Stimulated activated CD4-positive, alpha-beta T cell treated with anti-CD3 and anti-CD28 coated beads, Interleukin-4, amount 100 ng/mL, for 24 hours (primary cell): ENCODE results near the gene WDR43.
A peak's percentile ranks its signal among the peaks of the same experiment; 100 is the strongest.

Experiments
- DNase-seq: peaks from one replicate; pipeline ENCODE4 v3.0.0-alpha.2; 2020

WDR43 gene

GRCh38 chr2:28894470-28895188 is at the start of gene WDR43:
WDR43 (plus strand) TSS chr2:28894667; CDS start chr2:28894699, 32 bp downstream.
- peak; percentile 97 for DNase-seq

GRCh38 chr2:28855193-28855592 is 39.3 kb upstream of the WDR43 start:
- DNase-seq: no peak

- no peak for DNase-seq
Observed at GRCh38 chr2:28855977-28856376, 38.5 kb upstream of the WDR43 start.

GRCh38 chr2:28868611-28869010 is 25.9 kb upstream of the WDR43 start:
- DNase-seq: no peak

- DNase-seq: peak; percentile 26
Observed at GRCh38 chr2:28869494-28870145, 24.8 kb upstream of the WDR43 start.

GRCh38 chr2:28870146-28870891 is 24.1 kb upstream of the WDR43 start, which contains the start of gene TRMT61B:
TRMT61B (minus strand) TSS chr2:28870309; CDS start chr2:28870277, 32 bp downstream.
- DNase-seq: peak; percentile 97

- DNase-seq: no peak
Observed at GRCh38 chr2:28871620-28872019, 22.8 kb upstream of the WDR43 start.

GRCh38 chr2:28880193-28880592 is 14.3 kb upstream of the WDR43 start:
- no peak for DNase-seq

GRCh38 chr2:28893488-28893887 is 979 bp upstream of the WDR43 start:
- DNase-seq: no peak

GRCh38 chr2:28895189-28895893 is 874 bp downstream of the WDR43 start:
- DNase-seq: peak; percentile 58

- DNase-seq: no peak
Observed at GRCh38 chr2:28896906-28897305, 2.4 kb downstream of the WDR43 start.

- DNase-seq: no peak
Observed at GRCh38 chr2:28898048-28898447, 3.6 kb downstream of the WDR43 start.

- DNase-seq: no peak
Observed at GRCh38 chr2:28901202-28901601, 6.7 kb downstream of the WDR43 start.

- DNase-seq: no peak
Observed at GRCh38 chr2:28901841-28902240, 7.4 kb downstream of the WDR43 start.

GRCh38 chr2:28902584-28902983 is 8.1 kb downstream of the WDR43 start:
- no peak for DNase-seq

GRCh38 chr2:28904295-28904694 is 9.8 kb downstream of the WDR43 start:
- no peak for DNase-seq

- no peak for DNase-seq
Observed at GRCh38 chr2:28904802-28905457, 10.5 kb downstream of the WDR43 start.

GRCh38 chr2:28905533-28905932 is 11.1 kb downstream of the WDR43 start:
- no peak for DNase-seq

- no peak for DNase-seq
Observed at GRCh38 chr2:28906376-28906775, 11.9 kb downstream of the WDR43 start.

- no peak for DNase-seq
Observed at GRCh38 chr2:28906821-28907220, 12.4 kb downstream of the WDR43 start.

GRCh38 chr2:28908172-28908571 is 13.7 kb downstream of the WDR43 start:
- DNase-seq: no peak

- DNase-seq: no peak
Observed at GRCh38 chr2:28909655-28910353, 15.3 kb downstream of the WDR43 start.
